Kidney tubule cell (primary cell): ENCODE data around the gene SCGB2A2.

Experiments used
- DNase-seq: peaks from one replicate; pipeline ENCODE4 v3.0.0-alpha.2; 2018; ENCODE audit warnings: low spot score

The SCGB2A2 gene

DNA sequence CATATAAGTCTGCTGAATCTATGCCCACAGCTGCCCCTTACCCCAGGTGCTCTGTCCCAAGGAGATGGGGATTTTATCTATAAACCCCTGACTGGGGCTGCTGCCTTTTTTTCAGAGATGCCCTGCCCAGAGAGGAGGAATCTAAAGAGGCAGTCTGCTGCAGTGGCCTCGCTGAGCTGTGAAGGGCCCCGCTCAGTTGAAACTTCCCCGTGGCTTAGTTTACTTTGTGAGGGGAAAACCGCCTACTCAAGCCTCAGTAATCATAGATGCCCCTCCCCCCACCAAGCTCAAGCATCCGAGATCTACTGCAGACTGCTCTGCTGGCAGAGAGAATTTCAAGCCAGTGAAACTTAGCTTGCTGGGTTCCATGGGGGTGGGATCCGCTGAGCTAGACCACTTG is 36.3 kb downstream of the SCGB2A2 start:
- no peak for DNase-seq

DNA sequence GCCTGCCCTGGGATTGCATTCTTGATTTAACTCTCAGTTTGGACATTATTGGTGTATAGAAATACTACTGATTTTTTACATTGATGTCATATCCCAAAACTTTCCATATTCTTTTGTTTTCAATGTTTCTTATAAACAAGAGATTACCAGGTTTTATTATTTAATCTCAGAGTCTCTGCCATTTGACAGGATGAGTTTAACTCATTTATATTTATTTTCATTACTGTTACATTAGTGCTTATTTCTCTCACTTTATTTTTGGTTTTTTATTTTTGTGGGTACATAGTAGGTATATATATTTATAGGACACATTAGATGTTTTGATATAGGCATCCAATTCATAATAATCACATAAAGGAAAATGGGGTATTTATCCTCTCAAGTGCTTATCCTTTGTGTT is 38.0 kb downstream of the SCGB2A2 start:
- no peak for DNase-seq

DNA sequence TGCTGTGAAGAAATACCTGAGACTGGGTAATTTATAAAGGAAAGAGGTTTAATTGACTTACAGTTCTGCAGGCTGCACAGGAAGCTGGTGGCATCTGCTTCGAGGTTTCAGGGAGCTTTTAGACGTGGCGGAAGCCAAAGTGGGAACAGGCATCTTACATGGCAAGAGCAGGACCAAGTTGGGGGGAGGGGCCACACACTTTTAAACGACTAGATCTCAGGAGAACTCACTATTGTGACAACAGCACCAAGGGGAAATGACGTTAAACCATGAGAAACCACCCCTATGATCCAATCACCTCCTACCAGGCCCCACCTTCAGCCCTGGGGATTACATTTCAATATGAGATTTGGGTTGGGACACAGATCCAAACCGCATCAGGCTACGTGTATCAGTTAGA is 40.0 kb downstream of the SCGB2A2 start:
- no peak for DNase-seq

DNA sequence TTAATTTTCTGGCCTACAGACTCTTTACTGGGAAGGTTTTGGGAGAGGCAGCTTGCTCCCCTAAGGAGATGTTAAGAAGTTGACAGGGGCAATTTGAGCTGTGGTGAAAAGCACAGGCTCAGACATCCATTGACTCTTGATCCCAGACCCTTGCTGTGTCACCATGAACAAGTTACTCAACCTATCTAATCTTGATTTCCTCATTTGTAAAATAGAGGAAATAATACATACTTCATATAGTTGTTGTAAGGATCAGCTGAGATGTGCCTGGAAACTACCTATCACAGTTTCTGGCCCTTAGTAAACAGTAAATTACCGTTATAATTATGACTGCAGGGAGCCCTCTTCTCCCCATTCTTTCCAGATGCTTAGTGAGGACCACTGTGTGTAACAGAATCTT is 45.5 kb downstream of the SCGB2A2 start:
- DNase-seq: no peak

DNA sequence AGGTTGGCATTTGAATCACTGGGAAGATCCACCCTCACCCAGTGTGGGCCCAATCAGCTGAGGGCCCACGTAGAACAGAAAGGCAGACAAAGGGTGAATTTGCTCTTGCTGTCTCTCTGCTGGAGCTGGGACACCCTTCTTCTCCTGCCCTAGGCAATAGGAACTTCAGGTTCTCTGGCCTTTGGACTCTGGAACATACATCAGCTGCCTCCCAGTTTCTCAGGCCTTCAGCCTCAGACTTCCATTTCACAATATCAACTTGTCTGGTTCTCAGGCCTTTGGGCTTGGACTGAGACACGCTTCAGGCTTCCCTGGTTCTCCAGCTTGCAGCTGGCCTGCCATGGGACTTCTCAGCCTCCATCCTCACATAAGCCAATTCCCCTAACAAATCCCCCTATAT is 52.6 kb downstream of the SCGB2A2 start:
- DNase-seq: no peak
